WERI-Rb-1 (cell line): ENCODE results near the gene LEPROT.
"Not testable (repeated sequence)": the region's sequence is repeated elsewhere in the genome, so short reads cannot be mapped to it uniquely, and the experiment has no call there.

Experiments
- DNase-seq: peaks from one replicate; pipeline ENCODE4 v3.0.0-alpha.2; 2020
- H3K27ac ChIP-seq: fragments of 250-450 bp; sonication (Bioruptor Pico); 2 replicates; pipeline ENCODE4 v1.5.1; 2020; ENCODE audit warnings: mild to moderate bottlenecking, moderate library complexity
- H3K27me3 ChIP-seq: fragments of 250-450 bp; sonication (Bioruptor Pico); 2 replicates; pipeline ENCODE4 v1.5.1; 2021; ENCODE audit warnings: mild to moderate bottlenecking, low read depth, moderate library complexity; ENCODE audit not compliant: insufficient read depth, severe bottlenecking
- H3K36me3 ChIP-seq: fragments of 250-450 bp; sonication (Bioruptor Pico); 2 replicates; pipeline ENCODE4 v1.5.1; 2020; ENCODE audit warnings: mild to moderate bottlenecking, moderate library complexity
- H3K4me3 ChIP-seq: 2 replicates; pipeline ENCODE4 v1.5.1; 2011; ENCODE audit warnings: low read depth, mild to moderate bottlenecking, control low read depth, low read length
- H3K9me3 ChIP-seq: fragments of 250-450 bp; sonication (Bioruptor Pico); 2 replicates; pipeline ENCODE4 v1.5.1; 2021; ENCODE audit warnings: mild to moderate bottlenecking, moderate library complexity; ENCODE audit not compliant: severe bottlenecking
- TF ChIP-seq, protein P1 (sequence below): IDR thresholded peaks from 2 replicates; pipeline ENCODE4 v1.5.1; 2011; ENCODE audit warnings: low read depth, mild to moderate bottlenecking, control low read depth, inconsistent platforms, low read length

The LEPROT gene

DNA sequence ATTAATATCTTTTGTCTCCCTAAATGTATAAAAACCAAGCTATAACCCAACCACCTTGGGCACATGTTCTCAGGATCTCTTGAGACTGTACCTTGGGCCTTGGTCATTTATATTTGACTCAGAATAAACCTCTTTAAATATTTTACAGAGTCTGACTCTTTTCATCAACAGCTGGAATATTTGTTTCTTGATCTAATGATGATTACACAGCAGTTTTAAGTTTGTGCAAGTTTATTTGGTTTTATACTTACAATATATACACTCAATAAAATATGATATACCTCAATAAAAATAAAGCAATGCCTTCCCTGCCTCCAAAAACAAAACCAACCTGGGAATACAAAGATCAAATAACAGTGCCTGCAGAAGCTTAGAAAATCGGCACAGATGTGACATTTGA lies 22.0 kb downstream of the LEPROT start:
- no peak overlapping the region for H3K27ac ChIP-seq
- TF ChIP-seq, protein P1, sequence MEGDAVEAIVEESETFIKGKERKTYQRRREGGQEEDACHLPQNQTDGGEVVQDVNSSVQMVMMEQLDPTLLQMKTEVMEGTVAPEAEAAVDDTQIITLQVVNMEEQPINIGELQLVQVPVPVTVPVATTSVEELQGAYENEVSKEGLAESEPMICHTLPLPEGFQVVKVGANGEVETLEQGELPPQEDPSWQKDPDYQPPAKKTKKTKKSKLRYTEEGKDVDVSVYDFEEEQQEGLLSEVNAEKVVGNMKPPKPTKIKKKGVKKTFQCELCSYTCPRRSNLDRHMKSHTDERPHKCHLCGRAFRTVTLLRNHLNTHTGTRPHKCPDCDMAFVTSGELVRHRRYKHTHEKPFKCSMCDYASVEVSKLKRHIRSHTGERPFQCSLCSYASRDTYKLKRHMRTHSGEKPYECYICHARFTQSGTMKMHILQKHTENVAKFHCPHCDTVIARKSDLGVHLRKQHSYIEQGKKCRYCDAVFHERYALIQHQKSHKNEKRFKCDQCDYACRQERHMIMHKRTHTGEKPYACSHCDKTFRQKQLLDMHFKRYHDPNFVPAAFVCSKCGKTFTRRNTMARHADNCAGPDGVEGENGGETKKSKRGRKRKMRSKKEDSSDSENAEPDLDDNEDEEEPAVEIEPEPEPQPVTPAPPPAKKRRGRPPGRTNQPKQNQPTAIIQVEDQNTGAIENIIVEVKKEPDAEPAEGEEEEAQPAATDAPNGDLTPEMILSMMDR = no peak

GRCh38 chr1:65443647-65444046 lies 23.2 kb downstream of the LEPROT start:
- no peaks in the 10 kb centered on the region for H3K27me3 ChIP-seq
- TF ChIP-seq, protein P1 = no peak
- H3K9me3 ChIP-seq = no peaks in the 10 kb centered on the region
- H3K27ac ChIP-seq = no peak overlapping the region
- H3K4me3 ChIP-seq = no peak overlapping the region
- no peaks in the 10 kb centered on the region for H3K36me3 ChIP-seq
- no peak for DNase-seq

More for the DNA sequence above, 22.0 kb downstream of the LEPROT start:
- Histone ChIP-seq H3K9me3 (no peaks in the 10 kb centered on the region), H3K36me3 (no peaks in the 10 kb centered on the region), H3K4me3 (no peak overlapping the region), H3K27me3 (no peaks in the 10 kb centered on the region)
- DNase-seq = no peak

- Histone ChIP-seq H3K4me3 (no peak overlapping the region), H3K9me3 (no peaks in the 10 kb centered on the region)
Observed at GRCh38 chr1:65444128-65444640, 23.7 kb downstream of the LEPROT start.

DNA sequence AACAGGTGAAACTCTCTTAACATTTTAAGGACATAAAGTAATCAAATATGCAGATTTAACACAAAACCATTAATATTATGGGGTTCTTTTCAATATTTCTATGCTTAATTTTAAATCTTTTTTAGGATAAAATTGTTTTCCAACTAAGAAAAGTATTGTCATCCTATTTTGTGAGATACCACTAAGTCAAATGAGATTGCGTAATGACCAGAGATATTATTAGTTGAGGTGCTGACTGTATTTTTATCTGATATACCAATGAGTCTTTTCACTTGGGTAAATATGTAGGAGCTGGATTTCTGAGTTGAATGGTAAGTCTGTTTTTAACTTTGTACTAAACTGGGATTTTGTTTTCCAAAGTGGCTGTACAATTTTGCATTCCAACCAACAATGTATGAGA lies 25.4 kb downstream of the LEPROT start:
- Histone ChIP-seq H3K27ac (no peak overlapping the region), H3K36me3 (no peaks in the 10 kb centered on the region), H3K4me3 (no peak overlapping the region), H3K27me3 (no peaks in the 10 kb centered on the region), H3K9me3 (no peaks in the 10 kb centered on the region)
- TF ChIP-seq, protein P1 = no peak
- DNase-seq = no peak

More at GRCh38 chr1:65444128-65444640, 23.7 kb downstream of the LEPROT start:
- H3K27me3 ChIP-seq = no peaks in the 10 kb centered on the region
- no peaks in the 10 kb centered on the region for H3K36me3 ChIP-seq
- no peak for DNase-seq
- TF ChIP-seq, protein P1 = no peak
- H3K27ac ChIP-seq = no peak overlapping the region

- no peak for DNase-seq
- Histone ChIP-seq H3K9me3 (no peaks in the 10 kb centered on the region), H3K27me3 (no peaks in the 10 kb centered on the region), H3K27ac (no peak overlapping the region), H3K36me3 (no peaks in the 10 kb centered on the region), H3K4me3 (no peak overlapping the region)
- TF ChIP-seq, protein P1 = no peak
Observed at GRCh38 chr1:65449214-65449823, 28.9 kb downstream of the LEPROT start.

- H3K4me3 ChIP-seq, H3K27ac ChIP-seq, H3K36me3 ChIP-seq, H3K27me3 ChIP-seq, DNase-seq, H3K9me3 ChIP-seq: not testable (repeated sequence)
Observed at GRCh38 chr1:65455678-65456077, 35.2 kb downstream of the LEPROT start.
